22Rv1 (cell line): ENCODE data around the gene SERAC1.
"Not testable (repeated sequence)": the region's sequence is repeated elsewhere in the genome, so short reads cannot be mapped to it uniquely, and the experiment has no call there.

Source experiments
- H3K27ac ChIP-seq: fragments of 450-650 bp; 2 replicates; pipeline ENCODE4 v1.5.1; 2017
- ZFX ChIP-seq: fragments of 450-650 bp; IDR thresholded peaks from 2 replicates; pipeline ENCODE4 v1.6.1; 2017; ENCODE audit warnings: antibody characterized with exemption, borderline replicate concordance
- TF ChIP-seq, protein P1 (sequence below): fragments of 450-650 bp; IDR thresholded peaks from 2 replicates; pipeline ENCODE4 v1.5.1; 2017; ENCODE audit warnings: mild to moderate bottlenecking

Gene SERAC1

DNA sequence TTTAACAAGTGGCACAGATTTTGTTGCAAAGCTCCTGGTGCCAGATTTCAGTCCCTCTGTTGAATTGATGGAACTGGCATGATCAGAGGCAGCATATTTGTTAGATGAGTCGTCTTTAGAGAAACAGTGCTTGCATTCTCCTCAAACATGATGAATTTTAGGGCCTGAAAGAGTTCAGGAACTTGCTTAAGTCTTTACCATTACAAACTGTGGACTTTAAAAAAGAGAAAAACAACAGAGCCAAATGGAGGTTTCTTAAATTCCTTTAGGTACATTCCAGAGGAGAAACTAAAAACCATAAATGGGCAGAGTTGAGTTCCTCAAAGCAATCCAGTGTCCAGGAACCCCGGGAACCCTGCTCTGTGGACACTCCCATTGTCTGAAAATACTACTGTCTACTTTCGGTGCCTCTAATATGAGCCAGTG lies 2.6 kb upstream of the SERAC1 start:
- no peak overlapping the region for H3K27ac ChIP-seq
- no peak for TF ChIP-seq ZFX
- TF ChIP-seq, protein P1, sequence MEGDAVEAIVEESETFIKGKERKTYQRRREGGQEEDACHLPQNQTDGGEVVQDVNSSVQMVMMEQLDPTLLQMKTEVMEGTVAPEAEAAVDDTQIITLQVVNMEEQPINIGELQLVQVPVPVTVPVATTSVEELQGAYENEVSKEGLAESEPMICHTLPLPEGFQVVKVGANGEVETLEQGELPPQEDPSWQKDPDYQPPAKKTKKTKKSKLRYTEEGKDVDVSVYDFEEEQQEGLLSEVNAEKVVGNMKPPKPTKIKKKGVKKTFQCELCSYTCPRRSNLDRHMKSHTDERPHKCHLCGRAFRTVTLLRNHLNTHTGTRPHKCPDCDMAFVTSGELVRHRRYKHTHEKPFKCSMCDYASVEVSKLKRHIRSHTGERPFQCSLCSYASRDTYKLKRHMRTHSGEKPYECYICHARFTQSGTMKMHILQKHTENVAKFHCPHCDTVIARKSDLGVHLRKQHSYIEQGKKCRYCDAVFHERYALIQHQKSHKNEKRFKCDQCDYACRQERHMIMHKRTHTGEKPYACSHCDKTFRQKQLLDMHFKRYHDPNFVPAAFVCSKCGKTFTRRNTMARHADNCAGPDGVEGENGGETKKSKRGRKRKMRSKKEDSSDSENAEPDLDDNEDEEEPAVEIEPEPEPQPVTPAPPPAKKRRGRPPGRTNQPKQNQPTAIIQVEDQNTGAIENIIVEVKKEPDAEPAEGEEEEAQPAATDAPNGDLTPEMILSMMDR: no peak

DNA sequence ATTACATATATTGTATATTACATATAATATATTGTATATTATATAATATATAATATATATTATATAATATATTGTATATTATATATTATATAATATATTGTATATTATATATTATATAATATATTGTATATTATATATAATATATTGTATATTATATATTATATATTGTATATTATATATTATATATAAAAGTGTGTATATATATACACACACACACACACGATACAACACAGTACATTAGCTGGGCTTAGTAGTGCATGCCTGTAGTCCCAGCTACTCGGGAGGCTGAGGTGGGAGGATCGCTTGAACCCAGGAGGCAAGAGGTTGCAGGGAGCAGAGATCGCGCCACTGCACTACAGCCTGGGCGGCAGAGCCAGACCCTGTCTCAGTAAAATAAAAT lies 1.6 kb upstream of the SERAC1 start:
- H3K27ac ChIP-seq: not testable (repeated sequence)

DNA sequence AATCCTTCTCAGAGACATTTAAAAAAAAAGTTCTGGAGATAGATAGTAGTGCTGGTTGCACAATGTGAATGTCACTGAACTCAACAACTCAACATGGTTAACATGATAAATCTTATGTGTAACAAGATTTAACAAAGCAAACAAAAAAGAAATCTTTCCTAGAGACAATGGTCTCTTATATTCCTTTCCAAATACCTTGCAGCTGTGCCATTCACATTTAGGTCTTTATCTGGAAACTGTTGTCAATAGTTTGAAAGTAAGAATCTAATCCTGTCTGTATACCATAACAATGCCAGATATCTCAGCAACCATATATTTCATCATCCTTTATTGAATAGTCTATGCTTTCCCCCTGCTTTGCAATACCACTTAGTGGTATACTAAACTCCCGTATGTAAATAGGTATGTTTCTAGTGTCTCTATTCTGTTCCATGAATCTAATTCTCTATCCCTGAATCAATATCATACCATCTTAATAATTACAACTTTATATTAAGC lies 2.1 kb downstream of the SERAC1 start:
- H3K27ac ChIP-seq: no peak overlapping the region
- no peak for TF ChIP-seq ZFX
- TF ChIP-seq, protein P1: no peak

DNA sequence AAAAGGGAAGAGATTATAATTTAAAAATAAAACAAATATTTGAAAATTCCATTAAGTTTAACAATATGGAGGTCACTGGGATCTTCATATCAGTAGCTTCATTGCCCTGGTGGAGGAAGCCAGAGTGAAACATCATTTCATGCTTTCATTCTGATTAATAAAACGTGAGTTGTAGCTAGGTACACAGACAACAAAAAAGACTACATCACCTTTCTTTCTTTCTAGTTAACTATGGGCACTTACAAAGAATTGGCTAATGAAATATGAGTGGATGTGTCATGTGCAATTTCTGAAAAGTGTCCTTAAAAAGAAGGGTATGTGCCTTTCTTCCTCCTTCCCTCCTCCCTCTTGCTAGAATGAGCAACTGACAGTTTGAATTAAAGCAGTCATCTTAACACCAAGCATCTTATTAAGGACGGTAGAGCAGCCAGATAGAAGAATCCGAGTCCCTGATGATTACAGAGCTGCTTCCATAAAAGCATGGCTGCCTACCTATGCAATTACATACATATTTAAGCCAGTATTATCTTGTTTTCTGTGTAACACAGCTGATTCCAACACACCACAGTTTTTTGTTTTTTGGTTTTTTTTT lies 3.4 kb downstream of the SERAC1 start:
- TF ChIP-seq, protein P1: no peak
- TF ChIP-seq ZFX: no peak

DNA sequence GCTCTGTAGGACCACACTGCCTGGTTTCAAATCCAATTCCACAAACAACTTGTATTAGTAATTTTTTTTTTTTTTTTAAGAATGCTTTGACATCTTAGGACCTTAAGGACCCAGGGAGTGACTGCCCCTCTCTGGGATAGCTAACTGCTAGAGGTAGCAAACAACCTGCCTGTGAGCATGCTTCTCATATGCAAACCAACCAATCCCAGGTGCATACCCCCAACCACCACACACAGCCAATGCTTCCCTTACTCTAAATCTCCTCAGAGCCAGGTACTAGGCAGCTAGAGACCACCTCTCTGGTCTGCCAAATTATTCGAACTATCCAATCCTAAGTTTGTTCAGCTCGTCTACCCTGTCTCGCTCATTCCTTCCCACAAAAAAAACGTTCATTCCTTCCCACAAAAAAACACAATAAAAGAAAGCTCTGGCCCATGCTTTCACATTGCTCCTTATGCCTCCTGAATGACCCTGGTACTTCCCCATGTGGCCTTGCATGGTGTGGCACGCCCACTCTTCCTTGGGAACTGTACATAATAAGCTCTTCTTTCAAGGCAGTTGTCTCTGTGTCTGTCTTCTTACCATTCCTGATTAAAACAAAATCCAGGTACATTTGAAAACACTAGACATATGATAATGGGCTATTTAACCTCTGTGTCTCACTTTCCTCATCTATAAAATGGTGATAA lies 6.4 kb downstream of the SERAC1 start:
- no peak overlapping the region for H3K27ac ChIP-seq
- TF ChIP-seq ZFX: no peak
- TF ChIP-seq, protein P1: no peak

More for the DNA sequence above, 3.4 kb downstream of the SERAC1 start:
- no peak overlapping the region for H3K27ac ChIP-seq

DNA sequence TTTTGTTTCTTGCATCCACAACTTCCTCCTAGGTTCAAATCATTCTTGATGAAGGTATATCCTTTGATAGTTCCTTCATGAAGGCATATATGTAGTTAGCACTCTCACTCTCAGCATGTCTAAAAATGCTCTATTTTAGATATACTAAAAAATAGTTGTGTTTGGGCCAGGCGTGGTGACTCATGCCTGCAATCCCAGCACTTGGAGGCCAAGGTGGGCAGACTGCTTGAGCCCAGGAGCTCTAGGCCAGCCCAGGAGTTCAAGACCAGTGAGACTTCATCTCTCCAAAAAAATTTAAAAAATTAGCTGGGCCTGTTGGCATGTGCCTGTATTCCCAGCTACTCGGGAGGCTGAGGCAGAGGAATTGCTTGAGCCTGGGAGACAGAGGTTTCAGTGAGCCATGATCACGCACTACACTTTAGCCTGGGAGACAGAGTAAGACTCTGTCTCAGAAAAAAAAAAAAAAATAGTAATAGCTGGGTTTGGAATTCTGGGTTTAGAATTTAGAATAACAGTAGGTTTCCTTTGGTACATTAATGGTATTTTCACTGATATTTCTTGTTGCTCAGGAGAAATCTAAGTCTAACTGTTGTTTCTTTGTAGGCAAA lies 7.0 kb downstream of the SERAC1 start:
- H3K27ac ChIP-seq: no peak overlapping the region
- TF ChIP-seq, protein P1: no peak
- no peak for TF ChIP-seq ZFX

DNA sequence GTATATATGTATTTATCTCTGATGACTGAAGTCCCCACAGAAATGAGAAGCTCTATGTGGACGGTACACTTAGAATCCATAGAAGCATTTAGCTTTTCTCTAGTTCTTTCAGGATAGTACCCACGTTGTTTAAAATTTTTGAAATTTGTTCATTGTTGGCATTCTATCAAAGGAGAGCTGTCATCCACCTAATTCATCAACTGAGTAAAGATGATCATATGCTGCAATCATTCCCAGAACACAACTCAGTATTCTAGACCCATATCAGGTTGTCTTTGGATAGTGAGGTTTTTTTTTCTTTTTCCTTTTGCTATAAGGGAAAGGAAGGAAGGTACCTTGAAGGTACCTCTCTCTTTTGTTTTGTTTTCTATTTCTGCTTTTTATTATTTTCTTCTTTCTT lies 9.3 kb downstream of the SERAC1 start:
- TF ChIP-seq ZFX: no peak
- TF ChIP-seq, protein P1: no peak

More for the DNA sequence above, 9.3 kb downstream of the SERAC1 start:
- no peak overlapping the region for H3K27ac ChIP-seq
